ENCODE data around the gene NEGR1.

DNA sequence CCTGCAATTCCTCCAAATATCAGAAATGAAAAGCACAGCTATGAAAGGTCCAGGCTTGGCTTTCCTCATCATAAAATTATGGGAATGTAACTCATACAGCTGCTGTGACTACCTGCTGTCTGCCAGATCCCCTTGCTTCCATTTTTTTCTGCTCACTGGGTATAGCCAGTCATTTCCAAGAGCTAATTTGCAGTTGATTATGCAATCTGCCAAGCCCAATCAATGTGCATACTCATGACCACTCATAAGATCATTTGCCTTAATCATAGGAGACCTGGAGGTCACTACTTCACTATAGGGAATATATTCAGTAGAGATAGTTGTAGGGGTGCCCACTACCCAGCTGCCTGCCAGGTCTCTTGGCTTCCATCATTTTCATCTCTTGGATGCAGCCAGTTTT is 783.8 kb downstream of the NEGR1 start:
- TF ChIP-seq, protein P1, sequence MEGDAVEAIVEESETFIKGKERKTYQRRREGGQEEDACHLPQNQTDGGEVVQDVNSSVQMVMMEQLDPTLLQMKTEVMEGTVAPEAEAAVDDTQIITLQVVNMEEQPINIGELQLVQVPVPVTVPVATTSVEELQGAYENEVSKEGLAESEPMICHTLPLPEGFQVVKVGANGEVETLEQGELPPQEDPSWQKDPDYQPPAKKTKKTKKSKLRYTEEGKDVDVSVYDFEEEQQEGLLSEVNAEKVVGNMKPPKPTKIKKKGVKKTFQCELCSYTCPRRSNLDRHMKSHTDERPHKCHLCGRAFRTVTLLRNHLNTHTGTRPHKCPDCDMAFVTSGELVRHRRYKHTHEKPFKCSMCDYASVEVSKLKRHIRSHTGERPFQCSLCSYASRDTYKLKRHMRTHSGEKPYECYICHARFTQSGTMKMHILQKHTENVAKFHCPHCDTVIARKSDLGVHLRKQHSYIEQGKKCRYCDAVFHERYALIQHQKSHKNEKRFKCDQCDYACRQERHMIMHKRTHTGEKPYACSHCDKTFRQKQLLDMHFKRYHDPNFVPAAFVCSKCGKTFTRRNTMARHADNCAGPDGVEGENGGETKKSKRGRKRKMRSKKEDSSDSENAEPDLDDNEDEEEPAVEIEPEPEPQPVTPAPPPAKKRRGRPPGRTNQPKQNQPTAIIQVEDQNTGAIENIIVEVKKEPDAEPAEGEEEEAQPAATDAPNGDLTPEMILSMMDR (IDR thresholded peaks at IDR 0.05), result no peak
- no peak for TF ChIP-seq POLR2A (IDR thresholded peaks at IDR 0.05)
- TF ChIP-seq POLR2AphosphoS5 (IDR thresholded peaks at IDR 0.05), result no peak
- no peak for TF ChIP-seq EP300 (IDR thresholded peaks at IDR 0.05)
